Measurements from ENCODE around the gene TWIST1. TPM values are rescaled to one million over a fixed set of nuclear protein-coding genes. Genes with fewer than 3 reads are reported as not detected.

Gene TWIST1
- total RNA-seq, 1 donor from 2014 or later: 5.7 TPM

- H3K4me3 ChIP-seq (ENCODE audit: insufficient read depth, low read depth, low read length): no peak overlapping the region
- Mint-ChIP-seq H3K27me3 (ENCODE audit: low read depth, unreplicated experiment) (no peaks in the 10 kb centered on the region), H3K4me3 (ENCODE audit: unreplicated experiment) (no peak overlapping the region), H3K36me3 (ENCODE audit: low read depth, unreplicated experiment) (no peaks in the 10 kb centered on the region), H3K9me3 (ENCODE audit: unreplicated experiment) (peaks cover 5% of the 10 kb centered on the region), H3K27ac (ENCODE audit: unreplicated experiment) (no peak overlapping the region), H3K4me1 (ENCODE audit: low read depth, unreplicated experiment) (no peaks in the 10 kb centered on the region)
- no peak for DNase-seq (ENCODE audit: low read depth)
- no peaks in the 10 kb centered on the region for H3K4me1 ChIP-seq (ENCODE audit: insufficient read depth, low read length)
- no peak for FAIRE-seq
- H2AFZ ChIP-seq (ENCODE audit: low read depth, low read length): no peak overlapping the region
- TF ChIP-seq EZH2 (IDR thresholded peaks at IDR 0.05; ENCODE audit: insufficient read depth, low read length) (no peak), CTCF (IDR thresholded peaks at IDR 0.05; ENCODE audit: insufficient read depth, low read depth, low read length) (no peak)
- no peak overlapping the region for H3K9ac ChIP-seq (ENCODE audit: low read length)
- no peaks in the 10 kb centered on the region for H3K79me2 ChIP-seq (ENCODE audit: insufficient read depth, low read length)
- no peaks in the 10 kb centered on the region for H3K9me3 ChIP-seq (ENCODE audit: insufficient read depth, low read depth, low read length)
- no peak overlapping the region for H3K4me2 ChIP-seq (ENCODE audit: low read length)
- H3K27ac ChIP-seq (ENCODE audit: low read depth, low read length): no peak overlapping the region
- no peaks in the 10 kb centered on the region for H4K20me1 ChIP-seq (ENCODE audit: insufficient read depth, low read length)
- no peaks in the 10 kb centered on the region for H3K27me3 ChIP-seq (ENCODE audit: insufficient read depth, low read length)
- no peaks in the 10 kb centered on the region for H3K36me3 ChIP-seq (ENCODE audit: insufficient read depth, low read length)
These were observed 26.9 kb downstream of the TWIST1 start for GRCh38 chr7:19090526-19090925.

GRCh38 chr7:19089797-19090196 is 27.6 kb downstream of the TWIST1 start:
- no peak overlapping the region for H3K27ac ChIP-seq (ENCODE audit: low read depth, low read length)
- H3K4me3 ChIP-seq (ENCODE audit: insufficient read depth, low read depth, low read length): no peak overlapping the region
- FAIRE-seq (no peak), DNase-seq (ENCODE audit: low read depth) (no peak)
- Mint-ChIP-seq H3K9me3 (ENCODE audit: unreplicated experiment) (peaks cover 5% of the 10 kb centered on the region), H3K4me1 (ENCODE audit: low read depth, unreplicated experiment) (no peaks in the 10 kb centered on the region), H3K36me3 (ENCODE audit: low read depth, unreplicated experiment) (no peaks in the 10 kb centered on the region), H3K27ac (ENCODE audit: unreplicated experiment) (no peak overlapping the region), H3K27me3 (ENCODE audit: low read depth, unreplicated experiment) (no peaks in the 10 kb centered on the region), H3K4me3 (ENCODE audit: unreplicated experiment) (no peak overlapping the region)
- H3K9ac ChIP-seq (ENCODE audit: low read length): no peak overlapping the region
- no peaks in the 10 kb centered on the region for H3K79me2 ChIP-seq (ENCODE audit: insufficient read depth, low read length)
- no peak overlapping the region for H2AFZ ChIP-seq (ENCODE audit: low read depth, low read length)
- no peaks in the 10 kb centered on the region for H4K20me1 ChIP-seq (ENCODE audit: insufficient read depth, low read length)
- no peak overlapping the region for H3K4me2 ChIP-seq (ENCODE audit: low read length)
- no peak for TF ChIP-seq CTCF (IDR thresholded peaks at IDR 0.05; ENCODE audit: insufficient read depth, low read depth, low read length)
- TF ChIP-seq EZH2 (IDR thresholded peaks at IDR 0.05; ENCODE audit: insufficient read depth, low read length): no peak
- no peaks in the 10 kb centered on the region for H3K9me3 ChIP-seq (ENCODE audit: insufficient read depth, low read depth, low read length)
- no peaks in the 10 kb centered on the region for H3K27me3 ChIP-seq (ENCODE audit: insufficient read depth, low read length)
- H3K36me3 ChIP-seq (ENCODE audit: insufficient read depth, low read length): no peaks in the 10 kb centered on the region
- no peaks in the 10 kb centered on the region for H3K4me1 ChIP-seq (ENCODE audit: insufficient read depth, low read length)

- DNase-seq (ENCODE audit: low read depth) (no peak), FAIRE-seq (no peak)
These were observed 28.1 kb downstream of the TWIST1 start for GRCh38 chr7:19089378-19089777.

More at GRCh38 chr7:19089378-19089777, 28.1 kb downstream of the TWIST1 start:
- no peaks in the 10 kb centered on the region for H3K4me1 ChIP-seq (ENCODE audit: insufficient read depth, low read length)
- Mint-ChIP-seq H3K4me3 (ENCODE audit: unreplicated experiment) (no peak overlapping the region), H3K4me1 (ENCODE audit: low read depth, unreplicated experiment) (no peaks in the 10 kb centered on the region), H3K36me3 (ENCODE audit: low read depth, unreplicated experiment) (no peaks in the 10 kb centered on the region), H3K27me3 (ENCODE audit: low read depth, unreplicated experiment) (no peaks in the 10 kb centered on the region), H3K27ac (ENCODE audit: unreplicated experiment) (no peak overlapping the region), H3K9me3 (ENCODE audit: unreplicated experiment) (peaks cover 5% of the 10 kb centered on the region)
- H3K9ac ChIP-seq (ENCODE audit: low read length): no peak overlapping the region
- H3K27me3 ChIP-seq (ENCODE audit: insufficient read depth, low read length): no peaks in the 10 kb centered on the region
- no peak overlapping the region for H3K4me3 ChIP-seq (ENCODE audit: insufficient read depth, low read depth, low read length)
- no peaks in the 10 kb centered on the region for H3K79me2 ChIP-seq (ENCODE audit: insufficient read depth, low read length)
- no peak overlapping the region for H2AFZ ChIP-seq (ENCODE audit: low read depth, low read length)
- no peak overlapping the region for H3K4me2 ChIP-seq (ENCODE audit: low read length)
- H3K9me3 ChIP-seq (ENCODE audit: insufficient read depth, low read depth, low read length): no peaks in the 10 kb centered on the region
- TF ChIP-seq EZH2 (IDR thresholded peaks at IDR 0.05; ENCODE audit: insufficient read depth, low read length) (no peak), CTCF (IDR thresholded peaks at IDR 0.05; ENCODE audit: insufficient read depth, low read depth, low read length) (no peak)
- no peaks in the 10 kb centered on the region for H3K36me3 ChIP-seq (ENCODE audit: insufficient read depth, low read length)
- H4K20me1 ChIP-seq (ENCODE audit: insufficient read depth, low read length): no peaks in the 10 kb centered on the region
- no peak overlapping the region for H3K27ac ChIP-seq (ENCODE audit: low read depth, low read length)

Data from astrocyte (in vitro differentiated cells and primary cell).